ENCODE results near the gene RAB4A. TPM values are rescaled to one million over a fixed set of nuclear protein-coding genes. Genes with fewer than 3 reads are reported as not detected.

RAB4A gene
- total and polyA plus RNA-seq, 2 of the 8 experiments (the other 6 are each of a cell fraction or from before 2014, with no cell fraction given): 13.3 to 68.8 TPM

- H2BK20ac ChIP-seq (ENCODE audit: low read length): no peak overlapping the region
- no peak overlapping the region for H4K91ac ChIP-seq (replicated peaks; ENCODE audit: insufficient read length, low read length)
- DNase-seq (ENCODE audit: low read depth in 1 of 2, low spot score in 2 of 2) (no peak), FAIRE-seq (no peak)
- H2AK5ac ChIP-seq (ENCODE audit: low read depth, low read length): no peak overlapping the region
- H3K4me3 ChIP-seq (ENCODE audit: extremely low read depth in 1 of 4, insufficient read depth in 2 of 4, low read depth in 3 of 4, low read length in 4 of 4): no peak overlapping the region
- H3K4ac ChIP-seq (replicated peaks; ENCODE audit: insufficient read length, low read depth, low read length): no peak overlapping the region
- no peak for TF ChIP-seq POU5F1 (IDR thresholded peaks at IDR 0.05; ENCODE audit: low read depth, low read length)
- no peak for TF ChIP-seq PHF8 (conservative IDR thresholded peaks at IDR 0.05; ENCODE audit: low read depth, low read length)
- H2BK15ac ChIP-seq (ENCODE audit: low read length): no peak overlapping the region
- no peak overlapping the region for H3K56ac ChIP-seq (replicated peaks; ENCODE audit: insufficient read length, low read depth, low read length)
- peaks cover 0 to 8% of the 10 kb centered on the region in 2 experiments; a peak in 1 of 4 replicates for H3K79me2 ChIP-seq (ENCODE audit: control insufficient read depth in 1 of 2, insufficient read depth in 2 of 2, low read length in 2 of 2)
- H3K23ac ChIP-seq (ENCODE audit: insufficient read length): no peak overlapping the region
- 0 out of 7 replicates have a peak, but pooled peaks cover 0 to 3% (median 0%) of the 10 kb centered on the region in 4 experiments for H3K4me1 ChIP-seq (replicated peaks in 1 of 4; ENCODE audit: control insufficient read depth in 3 of 4, insufficient read depth in 4 of 4, low read length in 3 of 4)
- H4K5ac ChIP-seq (ENCODE audit: insufficient read length, low read depth, low read length): no peak overlapping the region
- peaks cover 3% of the 10 kb centered on the region; the same call in 1 of the 2 replicates for H3K79me1 ChIP-seq (ENCODE audit: low read depth, low read length)
- H3K27me3 ChIP-seq (replicated peaks in 1 of 4; ENCODE audit: control insufficient read depth in 3 of 4, extremely low read depth in 1 of 4, insufficient read depth in 3 of 4, low read length in 3 of 4): no peaks in the 10 kb centered on the region
- H2BK5ac ChIP-seq (ENCODE audit: low read depth, low read length): no peak overlapping the region
- 85% methylated on average over 2 of the region's 2 CpGs; no CpG with 5 or more reads in 1 of the 2 experiments for WGBS, 2 experiments (ENCODE audit: extremely low coverage in 1 of 2, insufficient coverage in 1 of 2, insufficient read length in 1 of 2, insufficient replicate concordance in 2 of 2, low coverage in 1 of 2, low lambda C conversion rate in 2 of 2, missing lambda C conversion rate in 1 of 2)
- H3K36me3 ChIP-seq (ENCODE audit: control insufficient read depth in 2 of 4, insufficient read depth in 4 of 4, low read length in 3 of 4): peaks cover 3 to 35% (median 6%) of the 10 kb centered on the region in 4 experiments; a peak in 4 of 8 replicates
- H3K23me2 ChIP-seq (ENCODE audit: low read depth, low read length): no peaks in the 10 kb centered on the region
- no peak overlapping the region for H3K4me2 ChIP-seq (ENCODE audit: insufficient read depth in 1 of 2, low read depth in 2 of 2, low read length in 2 of 2)
- H2BK12ac ChIP-seq (ENCODE audit: low read depth, low read length): no peak overlapping the region
- H3K14ac ChIP-seq (ENCODE audit: insufficient read length): no peak overlapping the region
- H3K9me3 ChIP-seq (ENCODE audit: insufficient read depth in 2 of 2, low read depth in 1 of 2, low read length in 1 of 2): no peaks in the 10 kb centered on the region
- CTCF ChIA-PET (ENCODE audit: partially characterized antibody): interaction anchor here (1.2 kb wide), 1 partner anchor 69 kb away, joined by 10 read pairs; no protein-coding TSS in a partner anchor
- no peak overlapping the region for H3K18ac ChIP-seq (ENCODE audit: extremely low read depth, low read length)
- no peak overlapping the region for H4K8ac ChIP-seq (ENCODE audit: extremely low read depth, insufficient read depth, low read length)
- H2AFZ ChIP-seq (ENCODE audit: low read length): no peak overlapping the region
- POLR2A ChIA-PET (ENCODE audit: partially characterized antibody): interaction anchor here (0.6 to 1.4 kb wide), 3 partner anchors 10 to 147 kb away, joined by 3 read pairs; no protein-coding TSS in a partner anchor
- no peak overlapping the region for H3K9ac ChIP-seq (replicated peaks in 1 of 4; ENCODE audit: extremely low read depth in 1 of 4, low read depth in 3 of 4, low read length in 3 of 4)
- no peak overlapping the region for H2BK120ac ChIP-seq (replicated peaks; ENCODE audit: low read depth, low read length)
- peaks cover 0 to 2% of the 10 kb centered on the region in 2 experiments for H4K20me1 ChIP-seq (replicated peaks in 1 of 2; ENCODE audit: control insufficient read depth in 1 of 2, insufficient read depth in 2 of 2, low read length in 2 of 2)
- no peak overlapping the region for H3K27ac ChIP-seq (ENCODE audit: low read depth, low read length)
Measured at GRCh38 chr1:229323885-229324553, 53.1 kb downstream of the RAB4A start.
